SU-DHL-6 (cell line): Measurements from ENCODE around the gene NUP188.

Experiments
- H2AFZ ChIP-seq: fragments of 200-600 bp; sonication (generic); 2 replicates; pipeline ENCODE4 v1.6.1; 2014; ENCODE audit warnings: low read depth, mild to moderate bottlenecking, moderate library complexity, mixed read lengths, antibody characterized with exemption, low read length; ENCODE audit not compliant: severe bottlenecking
- H3F3A ChIP-seq: fragments of 200-600 bp; shearing (Covaris generic); 2 replicates; pipeline ENCODE4 v1.6.0; 2016; ENCODE audit warnings: antibody characterized with exemption, mild to moderate bottlenecking; ENCODE audit not compliant: insufficient read depth
- H3K27ac ChIP-seq: fragments of 200-600 bp; sonication (generic); 2 replicates; pipeline ENCODE4 v1.5.1; 2016; ENCODE audit warnings: low read depth, mild to moderate bottlenecking, low read length, moderate library complexity, mixed read lengths
- H3K27me3 ChIP-seq: fragments of 200-600 bp; sonication (generic), shearing (Covaris generic); 2 replicates; pipeline ENCODE4 v1.6.0; 2014; ENCODE audit warnings: mild to moderate bottlenecking, low read length
- H3K36me3 ChIP-seq: fragments of 200-600 bp; sonication (generic); 2 replicates; pipeline ENCODE4 v1.6.1; 2014; ENCODE audit warnings: mild to moderate bottlenecking, low read length, mixed read lengths
- H3K4me2 ChIP-seq: fragments of 300-600, 200-600 bp; shearing (Covaris generic), sonication (generic); 2 replicates; pipeline ENCODE4 v1.6.0; 2014; ENCODE audit warnings: low read length, low read depth, mild to moderate bottlenecking; ENCODE audit not compliant: poor library complexity, severe bottlenecking
- H3K4me3 ChIP-seq: fragments of 200-600 bp; sonication (generic); 2 replicates; pipeline ENCODE4 v1.5.1; 2014; ENCODE audit warnings: antibody characterized with exemption, low read length, mild to moderate bottlenecking, mixed read lengths; ENCODE audit not compliant: insufficient read depth, poor library complexity, severe bottlenecking
- H3K79me2 ChIP-seq: fragments of 200-600 bp; sonication (generic); 2 replicates; pipeline ENCODE4 v1.6.1; 2014; ENCODE audit warnings: mild to moderate bottlenecking, low read length, moderate library complexity; ENCODE audit not compliant: insufficient read depth
- H3K9ac ChIP-seq: fragments of 200-600 bp; sonication (generic); 2 replicates; pipeline ENCODE4 v1.7.0; 2014; ENCODE audit warnings: mild to moderate bottlenecking, low read length
- H3K9me2 ChIP-seq: fragments of 200-600 bp; sonication (generic); replicated peaks from 2 replicates; pipeline ENCODE4 v1.6.1; 2014; ENCODE audit warnings: low read length; ENCODE audit not compliant: insufficient read depth
- H3K9me3 ChIP-seq: fragments of 200-600 bp; sonication (generic); 2 replicates; pipeline ENCODE4 v1.6.1; 2014; ENCODE audit warnings: low read length, mixed read lengths; ENCODE audit not compliant: insufficient read depth
- H4K20me1 ChIP-seq: fragments of 200-600 bp; sonication (generic); 2 replicates; pipeline ENCODE4 v1.6.1; 2014; ENCODE audit warnings: low read depth, mild to moderate bottlenecking, antibody characterized with exemption, low read length, moderate library complexity, mixed read lengths
- EZH2phosphoT487 ChIP-seq: fragments of 200-600 bp; sonication (generic), shearing (Covaris generic); conservative IDR thresholded peaks from 2 replicates; pipeline ENCODE4 v1.6.1; 2018; ENCODE audit warnings: mild to moderate bottlenecking, antibody characterized with exemption, low read length, moderate library complexity, mixed read lengths
- TF ChIP-seq, protein P1 (sequence below): fragments of 200-600 bp; sonication (generic); IDR thresholded peaks from one replicate; pipeline ENCODE4 v1.5.1; 2017; ENCODE audit warnings: antibody characterized with exemption, mild to moderate bottlenecking, low read length, moderate library complexity; ENCODE audit not compliant: insufficient read depth, poor library complexity, severe bottlenecking

Gene NUP188

DNA sequence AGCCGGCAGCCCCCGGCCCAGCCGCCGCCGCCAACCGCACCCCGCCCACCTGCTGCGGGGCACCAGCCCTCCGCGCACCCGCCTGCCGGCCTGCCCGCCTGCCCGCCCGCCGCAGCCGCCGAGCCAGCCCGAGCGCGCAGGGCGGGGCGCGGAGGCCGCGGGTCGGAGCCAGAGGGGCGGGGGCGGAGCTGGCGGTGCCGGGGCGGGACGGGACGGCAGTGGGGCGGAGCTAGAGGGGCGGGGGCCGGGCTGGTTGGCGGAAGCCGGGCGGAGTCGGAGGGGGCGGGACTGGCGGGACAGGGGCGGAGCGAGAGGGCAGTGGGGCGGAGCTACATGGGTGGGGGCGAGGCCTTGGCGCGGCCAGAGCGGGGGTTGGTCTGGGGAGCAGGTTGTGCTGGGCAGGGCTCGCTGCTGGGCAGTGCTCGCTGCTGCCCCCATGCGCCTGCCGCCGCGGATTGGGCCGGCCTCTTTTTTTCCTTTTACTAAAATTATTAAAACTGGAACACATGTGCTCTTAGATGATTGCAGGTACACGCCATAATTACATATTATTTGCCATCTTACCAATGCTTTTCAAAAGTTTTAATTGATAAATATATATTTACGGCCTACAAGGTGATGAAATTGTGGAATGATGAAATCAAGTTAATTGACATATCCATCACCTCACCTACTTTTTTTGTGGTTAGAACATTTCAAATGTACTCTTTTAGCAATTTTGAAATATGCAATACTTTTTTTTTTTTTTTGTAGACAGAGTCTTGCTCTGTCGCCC lies 80.9 kb downstream of the NUP188 start, which contains the start of gene SH3GLB2:
Gene SH3GLB2 (minus strand): TSS at position 140 of the 775 bp plus-strand sequence. CDS start 177 bp downstream, outside the sequence.
- H4K20me1 ChIP-seq = no peaks in the 10 kb centered on the region
- H3K9ac ChIP-seq = peak within 1 kb of the TSS; percentile 75

GRCh38 chr9:129030191-129030590 lies 82.7 kb downstream of the NUP188 start:
- peaks cover 26% of the 10 kb centered on the region for H3K79me2 ChIP-seq
- no peaks in the 10 kb centered on the region for H3K36me3 ChIP-seq
- H3K9me2 ChIP-seq = no peaks in the 10 kb centered on the region
- no peaks in the 10 kb centered on the region for H3K9me3 ChIP-seq
- no peak overlapping the region for H3K9ac ChIP-seq
- H2AFZ ChIP-seq = no peak overlapping the region
- no peaks in the 10 kb centered on the region for H3F3A ChIP-seq
- no peaks in the 10 kb centered on the region for H4K20me1 ChIP-seq
- H3K27ac ChIP-seq = no peak overlapping the region
- H3K4me3 ChIP-seq = no peak overlapping the region
- TF ChIP-seq EZH2phosphoT487 = no peak
- TF ChIP-seq, protein P1, sequence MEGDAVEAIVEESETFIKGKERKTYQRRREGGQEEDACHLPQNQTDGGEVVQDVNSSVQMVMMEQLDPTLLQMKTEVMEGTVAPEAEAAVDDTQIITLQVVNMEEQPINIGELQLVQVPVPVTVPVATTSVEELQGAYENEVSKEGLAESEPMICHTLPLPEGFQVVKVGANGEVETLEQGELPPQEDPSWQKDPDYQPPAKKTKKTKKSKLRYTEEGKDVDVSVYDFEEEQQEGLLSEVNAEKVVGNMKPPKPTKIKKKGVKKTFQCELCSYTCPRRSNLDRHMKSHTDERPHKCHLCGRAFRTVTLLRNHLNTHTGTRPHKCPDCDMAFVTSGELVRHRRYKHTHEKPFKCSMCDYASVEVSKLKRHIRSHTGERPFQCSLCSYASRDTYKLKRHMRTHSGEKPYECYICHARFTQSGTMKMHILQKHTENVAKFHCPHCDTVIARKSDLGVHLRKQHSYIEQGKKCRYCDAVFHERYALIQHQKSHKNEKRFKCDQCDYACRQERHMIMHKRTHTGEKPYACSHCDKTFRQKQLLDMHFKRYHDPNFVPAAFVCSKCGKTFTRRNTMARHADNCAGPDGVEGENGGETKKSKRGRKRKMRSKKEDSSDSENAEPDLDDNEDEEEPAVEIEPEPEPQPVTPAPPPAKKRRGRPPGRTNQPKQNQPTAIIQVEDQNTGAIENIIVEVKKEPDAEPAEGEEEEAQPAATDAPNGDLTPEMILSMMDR = no peak
- H3K27me3 ChIP-seq = no peaks in the 10 kb centered on the region
- no peak overlapping the region for H3K4me2 ChIP-seq

More for the DNA sequence above, 80.9 kb downstream of the NUP188 start, which contains the start of gene SH3GLB2:
- H3K4me2 ChIP-seq = peak within 1 kb of the TSS; percentile 93
- H3K4me3 ChIP-seq = peak within 1 kb of the TSS; percentile 64
- H3K79me2 ChIP-seq = peaks cover 37% of the 10 kb centered on the region
- no peaks in the 10 kb centered on the region for H3K27me3 ChIP-seq
- no peaks in the 10 kb centered on the region for H3K9me2 ChIP-seq
- no peaks in the 10 kb centered on the region for H3K9me3 ChIP-seq
- no peaks in the 10 kb centered on the region for H3F3A ChIP-seq
- TF ChIP-seq EZH2phosphoT487 = no peak
- TF ChIP-seq, protein P1 = peak; percentile 77
- H3K36me3 ChIP-seq = no peaks in the 10 kb centered on the region
- peak within 1 kb of the TSS; percentile 61 for H2AFZ ChIP-seq
- peak within 1 kb of the TSS; percentile 37 for H3K27ac ChIP-seq

- no peak for TF ChIP-seq EZH2phosphoT487
- TF ChIP-seq, protein P1 = no peak
Observed at GRCh38 chr9:129031514-129031913, 84.0 kb downstream of the NUP188 start.

More at GRCh38 chr9:129031514-129031913, 84.0 kb downstream of the NUP188 start:
- Histone ChIP-seq H3K9ac (no peak overlapping the region), H3K9me3 (no peaks in the 10 kb centered on the region), H3F3A (no peaks in the 10 kb centered on the region), H3K27ac (no peak overlapping the region), H3K9me2 (no peaks in the 10 kb centered on the region), H3K36me3 (no peaks in the 10 kb centered on the region), H4K20me1 (no peaks in the 10 kb centered on the region), H3K4me2 (no peak overlapping the region), H3K27me3 (no peaks in the 10 kb centered on the region), H2AFZ (peak overlapping the region; percentile 9), H3K4me3 (no peak overlapping the region), H3K79me2 (peaks cover 14% of the 10 kb centered on the region)
